IPS-NIHi11 (cell line): ENCODE data around the gene PLXNA4.

Source experiments
- DNase-seq: peaks from one replicate; pipeline ENCODE4 v3.0.0; 2012; ENCODE audit warnings: mixed read lengths, low spot score

Gene PLXNA4

GRCh38 chr7:132115028-132115427 is 461.2 kb downstream of the PLXNA4 start:
- no peak for DNase-seq

GRCh38 chr7:132114411-132114810 is 461.9 kb downstream of the PLXNA4 start:
- DNase-seq: no peak

- DNase-seq: no peak
Measured at GRCh38 chr7:132113536-132114371, 462.5 kb downstream of the PLXNA4 start.

- DNase-seq: no peak
Measured at GRCh38 chr7:132112657-132113056, 463.6 kb downstream of the PLXNA4 start.

- DNase-seq: no peak
Measured at GRCh38 chr7:132112106-132112505, 464.2 kb downstream of the PLXNA4 start.

- no peak for DNase-seq
Measured at GRCh38 chr7:132110692-132111091, 465.6 kb downstream of the PLXNA4 start.

GRCh38 chr7:132109769-132110168 is 466.5 kb downstream of the PLXNA4 start:
- DNase-seq: no peak

- DNase-seq: peak; percentile 41
Measured at GRCh38 chr7:132108563-132108962, 467.7 kb downstream of the PLXNA4 start.

GRCh38 chr7:132106491-132106890 is 469.8 kb downstream of the PLXNA4 start:
- no peak for DNase-seq

- DNase-seq: no peak
Measured at GRCh38 chr7:132105096-132105495, 471.2 kb downstream of the PLXNA4 start.

GRCh38 chr7:132103718-132104117 is 472.6 kb downstream of the PLXNA4 start:
- no peak for DNase-seq

- DNase-seq: no peak
Measured at GRCh38 chr7:132102942-132103341, 473.3 kb downstream of the PLXNA4 start.

GRCh38 chr7:132102391-132102790 is 473.9 kb downstream of the PLXNA4 start:
- no peak for DNase-seq

GRCh38 chr7:132100981-132101380 is 475.3 kb downstream of the PLXNA4 start:
- DNase-seq: no peak

- DNase-seq: no peak
Measured at GRCh38 chr7:132100483-132100882, 475.8 kb downstream of the PLXNA4 start.

GRCh38 chr7:132099163-132099562 is 477.1 kb downstream of the PLXNA4 start:
- no peak for DNase-seq

GRCh38 chr7:132098327-132098726 is 477.9 kb downstream of the PLXNA4 start:
- DNase-seq: no peak

- no peak for DNase-seq
Measured at GRCh38 chr7:132097550-132098134, 478.6 kb downstream of the PLXNA4 start.

- no peak for DNase-seq
Measured at GRCh38 chr7:132095111-132095765, 481.0 kb downstream of the PLXNA4 start.

- DNase-seq: no peak
Measured at GRCh38 chr7:132092106-132092505, 484.2 kb downstream of the PLXNA4 start.

- no peak for DNase-seq
Measured at GRCh38 chr7:132091706-132092105, 484.6 kb downstream of the PLXNA4 start.

- DNase-seq: no peak
Measured at GRCh38 chr7:132090444-132090843, 485.8 kb downstream of the PLXNA4 start.

- DNase-seq: no peak
Measured at GRCh38 chr7:132089356-132089755, 486.9 kb downstream of the PLXNA4 start.
